DMS 273 (cell line): ENCODE measurements around the gene PIAS3.
"Not testable (repeated sequence)": the region's sequence is repeated elsewhere in the genome, so short reads cannot be mapped to it uniquely, and the experiment has no call there.

ENCODE experiments used
- DNase-seq: peaks from one replicate; lab custom pipeline; 2025; ENCODE audit not compliant: unreplicated experiment; lab: John Stamatoyannopoulos, UW

Gene PIAS3

GRCh38 chr1:145826030-145826429, 32.9 kb downstream of the PIAS3 start:
- no peak for DNase-seq

- no peak for DNase-seq
Measured at GRCh38 chr1:145824499-145824842, 34.4 kb downstream of the PIAS3 start.

- DNase-seq = peak; percentile 96
Measured at GRCh38 chr1:145823565-145824498, 35.0 kb downstream of the PIAS3 start, which contains the start of the genes POLR3C and RNF115. POLR3C (plus strand) TSS chr1:145824200; CDS start chr1:145825777, 1,577 bp downstream. RNF115 (minus strand) TSS chr1:145824095; CDS start chr1:145823873, 222 bp downstream.

GRCh38 chr1:145822779-145823331, 36.0 kb downstream of the PIAS3 start:
- not testable (repeated sequence) for DNase-seq

GRCh38 chr1:145818095-145818494, 40.8 kb downstream of the PIAS3 start:
- not testable (repeated sequence) for DNase-seq

- not testable (repeated sequence) for DNase-seq
Measured at GRCh38 chr1:145812977-145813810, 45.7 kb downstream of the PIAS3 start.

- no peak for DNase-seq
Measured at GRCh38 chr1:145806844-145807243, 52.0 kb downstream of the PIAS3 start.

- no peak for DNase-seq
Measured at GRCh38 chr1:145806408-145806807, 52.5 kb downstream of the PIAS3 start.

- no peak for DNase-seq
Measured at GRCh38 chr1:145805057-145805456, 53.8 kb downstream of the PIAS3 start.

- no peak for DNase-seq
Measured at GRCh38 chr1:145804235-145805045, 54.4 kb downstream of the PIAS3 start.

GRCh38 chr1:145799806-145800205, 59.1 kb downstream of the PIAS3 start:
- no peak for DNase-seq
